ENCODE data around the gene TUBA1A. TPM values are rescaled to one million over a fixed set of nuclear protein-coding genes. Genes with fewer than 3 reads are reported as not detected.

TUBA1A gene
- total RNA-seq, 1 experiment from 2014 or later: 24.1 TPM

DNA sequence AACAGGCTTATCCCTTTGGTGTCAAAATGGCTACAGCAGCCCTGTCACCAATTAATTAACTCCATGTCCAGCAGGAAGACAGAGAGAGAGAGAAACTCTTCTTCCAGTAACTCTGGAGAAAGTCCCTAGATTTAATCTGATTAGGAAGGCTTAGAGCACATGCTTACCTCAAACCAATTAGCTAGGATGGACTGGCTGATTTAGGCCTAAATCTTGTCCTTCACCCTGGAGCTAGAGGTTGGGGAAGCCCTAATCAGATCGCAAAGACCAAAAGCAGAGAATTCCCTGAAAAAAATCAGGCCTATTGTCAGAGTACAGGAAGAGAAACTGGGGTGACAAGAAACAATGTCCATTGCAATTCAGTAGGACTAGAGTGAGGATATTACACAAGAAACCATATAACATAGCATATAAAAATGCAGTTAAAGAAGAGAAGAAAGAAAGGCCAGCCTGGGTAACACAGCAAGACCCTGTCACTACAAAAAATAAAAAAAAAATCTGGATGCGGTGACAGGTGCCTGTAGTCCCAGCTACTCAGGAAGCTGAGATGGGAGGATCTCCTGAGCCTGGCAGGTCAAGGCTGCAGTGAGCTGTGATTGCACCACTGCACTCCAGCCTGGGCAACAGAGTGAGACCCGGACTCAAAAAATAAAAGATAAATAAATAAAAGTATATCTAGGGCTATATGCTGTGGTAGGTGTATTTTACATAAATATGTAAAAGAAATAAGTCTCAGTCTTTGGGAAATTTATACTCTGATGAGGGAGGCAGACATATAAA is 34.9 kb upstream of the TUBA1A start:
- Histone ChIP-seq H3K27me3 (ENCODE audit: insufficient read depth, low read length) (no peaks in the 10 kb centered on the region), H3K27ac (ENCODE audit: low read depth, low read length) (no peak overlapping the region), H3K9me3 (ENCODE audit: control insufficient read depth in 1 of 2, insufficient read depth in 1 of 2, low read depth in 1 of 2, low read length in 2 of 2) (no peaks in the 10 kb centered on the region), H3K9me2 (ENCODE audit: insufficient read depth) (no peaks in the 10 kb centered on the region), H3K9ac (ENCODE audit: low read length) (no peak overlapping the region), H3K36me3 (ENCODE audit: control insufficient read depth in 1 of 2, insufficient read depth in 2 of 2, low read length in 2 of 2) (no peaks in the 10 kb centered on the region), H3K79me2 (ENCODE audit: insufficient read depth, low read length) (no peaks in the 10 kb centered on the region), H3K4me1 (ENCODE audit: control insufficient read depth in 1 of 2, insufficient read depth in 2 of 2, low read length in 2 of 2) (peaks cover 6 to 17% of the 10 kb centered on the region in 2 experiments; a peak in 3 of 4 replicates), H3K4me2 (ENCODE audit: low read length) (no peak overlapping the region), H3K4me3 (replicated peaks in 1 of 2; ENCODE audit: low read depth in 1 of 2, low read length in 2 of 2) (no peak overlapping the region), H4K20me1 (ENCODE audit: insufficient read depth) (no peaks in the 10 kb centered on the region), H2AFZ (ENCODE audit: low read depth, low read length, poor library complexity, severe bottlenecking) (peak overlapping the region; percentile 16)
- POLR2A ChIA-PET: interaction anchor here (0.6 to 1.9 kb wide), 2 partner anchors 93 to 480 kb away, joined by 3 to 6 read pairs; partner anchors contain the start of gene TUBA1B
- CTCF ChIA-PET: interaction anchor here (1.4 to 3.2 kb wide), 2 partner anchors 11 to 12 kb away, joined by 5 to 23 read pairs; no protein-coding TSS in a partner anchor
- TF ChIP-seq, protein P1, sequence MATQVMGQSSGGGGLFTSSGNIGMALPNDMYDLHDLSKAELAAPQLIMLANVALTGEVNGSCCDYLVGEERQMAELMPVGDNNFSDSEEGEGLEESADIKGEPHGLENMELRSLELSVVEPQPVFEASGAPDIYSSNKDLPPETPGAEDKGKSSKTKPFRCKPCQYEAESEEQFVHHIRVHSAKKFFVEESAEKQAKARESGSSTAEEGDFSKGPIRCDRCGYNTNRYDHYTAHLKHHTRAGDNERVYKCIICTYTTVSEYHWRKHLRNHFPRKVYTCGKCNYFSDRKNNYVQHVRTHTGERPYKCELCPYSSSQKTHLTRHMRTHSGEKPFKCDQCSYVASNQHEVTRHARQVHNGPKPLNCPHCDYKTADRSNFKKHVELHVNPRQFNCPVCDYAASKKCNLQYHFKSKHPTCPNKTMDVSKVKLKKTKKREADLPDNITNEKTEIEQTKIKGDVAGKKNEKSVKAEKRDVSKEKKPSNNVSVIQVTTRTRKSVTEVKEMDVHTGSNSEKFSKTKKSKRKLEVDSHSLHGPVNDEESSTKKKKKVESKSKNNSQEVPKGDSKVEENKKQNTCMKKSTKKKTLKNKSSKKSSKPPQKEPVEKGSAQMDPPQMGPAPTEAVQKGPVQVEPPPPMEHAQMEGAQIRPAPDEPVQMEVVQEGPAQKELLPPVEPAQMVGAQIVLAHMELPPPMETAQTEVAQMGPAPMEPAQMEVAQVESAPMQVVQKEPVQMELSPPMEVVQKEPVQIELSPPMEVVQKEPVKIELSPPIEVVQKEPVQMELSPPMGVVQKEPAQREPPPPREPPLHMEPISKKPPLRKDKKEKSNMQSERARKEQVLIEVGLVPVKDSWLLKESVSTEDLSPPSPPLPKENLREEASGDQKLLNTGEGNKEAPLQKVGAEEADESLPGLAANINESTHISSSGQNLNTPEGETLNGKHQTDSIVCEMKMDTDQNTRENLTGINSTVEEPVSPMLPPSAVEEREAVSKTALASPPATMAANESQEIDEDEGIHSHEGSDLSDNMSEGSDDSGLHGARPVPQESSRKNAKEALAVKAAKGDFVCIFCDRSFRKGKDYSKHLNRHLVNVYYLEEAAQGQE (IDR thresholded peaks at IDR 0.05; ENCODE audit: low read depth): no peak
- TF ChIP-seq YY1 (IDR thresholded peaks at IDR 0.05; ENCODE audit: extremely low read depth, insufficient replicate concordance, low read depth, low read length) (no peak), POLR2AphosphoS5 (IDR thresholded peaks at IDR 0.05; ENCODE audit: low read depth, low read length) (no peak), ELF1 (IDR thresholded peaks at IDR 0.05; ENCODE audit: borderline replicate concordance, low read depth) (no peak), ZFX (IDR thresholded peaks at IDR 0.05) (no peak), CBX3 (IDR thresholded peaks at IDR 0.05; ENCODE audit: low read depth) (no peak), EZH2phosphoT487 (IDR thresholded peaks at IDR 0.05; ENCODE audit: borderline replicate concordance) (no peak), ZNF274 (IDR thresholded peaks at IDR 0.05; ENCODE audit: low read depth, low read length) (no peak), FOSL1 (IDR thresholded peaks at IDR 0.05; ENCODE audit: low read depth) (no peak), POLR2A (IDR thresholded peaks at IDR 0.05; ENCODE audit: borderline replicate concordance, extremely low read depth, insufficient read depth, insufficient read length) (no peak), SIN3A (IDR thresholded peaks at IDR 0.05; ENCODE audit: low read depth) (no peak), TCF7L2 (IDR thresholded peaks at IDR 0.05; ENCODE audit: borderline replicate concordance, extremely low read depth, insufficient read depth, insufficient read length) (no peak), SP1 (IDR thresholded peaks at IDR 0.05; ENCODE audit: low read depth) (no peak), EZH2 (IDR thresholded peaks at IDR 0.05) (no peak), JUND (IDR thresholded peaks at IDR 0.05) (no peak), RAD21 (IDR thresholded peaks at IDR 0.05; ENCODE audit: low read depth) (no peak)
- TF ChIP-seq, protein P2, sequence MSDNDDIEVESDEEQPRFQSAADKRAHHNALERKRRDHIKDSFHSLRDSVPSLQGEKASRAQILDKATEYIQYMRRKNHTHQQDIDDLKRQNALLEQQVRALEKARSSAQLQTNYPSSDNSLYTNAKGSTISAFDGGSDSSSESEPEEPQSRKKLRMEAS (IDR thresholded peaks at IDR 0.05): no peak
- TF ChIP-seq, protein P3, sequence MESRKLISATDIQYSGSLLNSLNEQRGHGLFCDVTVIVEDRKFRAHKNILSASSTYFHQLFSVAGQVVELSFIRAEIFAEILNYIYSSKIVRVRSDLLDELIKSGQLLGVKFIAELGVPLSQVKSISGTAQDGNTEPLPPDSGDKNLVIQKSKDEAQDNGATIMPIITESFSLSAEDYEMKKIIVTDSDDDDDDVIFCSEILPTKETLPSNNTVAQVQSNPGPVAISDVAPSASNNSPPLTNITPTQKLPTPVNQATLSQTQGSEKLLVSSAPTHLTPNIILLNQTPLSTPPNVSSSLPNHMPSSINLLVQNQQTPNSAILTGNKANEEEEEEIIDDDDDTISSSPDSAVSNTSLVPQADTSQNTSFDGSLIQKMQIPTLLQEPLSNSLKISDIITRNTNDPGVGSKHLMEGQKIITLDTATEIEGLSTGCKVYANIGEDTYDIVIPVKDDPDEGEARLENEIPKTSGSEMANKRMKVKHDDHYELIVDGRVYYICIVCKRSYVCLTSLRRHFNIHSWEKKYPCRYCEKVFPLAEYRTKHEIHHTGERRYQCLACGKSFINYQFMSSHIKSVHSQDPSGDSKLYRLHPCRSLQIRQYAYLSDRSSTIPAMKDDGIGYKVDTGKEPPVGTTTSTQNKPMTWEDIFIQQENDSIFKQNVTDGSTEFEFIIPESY (IDR thresholded peaks at IDR 0.05; ENCODE audit: extremely low read depth, insufficient replicate concordance, low read length): no peak
- no TSS peak for BruUV-seq (replicated peaks)
- DNase-seq (ENCODE audit: low read depth, low spot score): no peak
- RAD21 ChIA-PET (ENCODE audit: low non-redundant PET in 1 of 2, low total read pairs in 2 of 2, uncharacterized antibody in 2 of 2, unreplicated experiment in 2 of 2): interaction anchor here in 1 of 2 experiments (1.2 kb wide), 1 partner anchor 11 kb away, joined by 5 read pairs; no protein-coding TSS in a partner anchor
- ATAC-seq: no peak
- intact Hi-C loops (cut with micrococcal nuclease): no loop called here

Data from HCT116 (cell line).